Urothelium cell line (cell line): Measurements from ENCODE around the gene PITX3.

Source experiments
- DNase-seq: peaks from one replicate; pipeline ENCODE4 v3.0.0; 2011; ENCODE audit warnings: low spot score, mixed read lengths
- FAIRE-seq: peaks from 2 replicates; lab custom pipeline; 2011; peaks lifted over from hg19 to GRCh38; lab: Jason Lieb, UNC

PITX3 gene

GRCh38 chr10:102241444-102242117 lies at the start of gene PITX3:
PITX3 (minus strand) TSS chr10:102241512; CDS start chr10:102232080, 9,432 bp downstream.
- DNase-seq (peak; percentile 93), FAIRE-seq (peak; percentile 35)

GRCh38 chr10:102289840-102290239 lies 48.5 kb upstream of the PITX3 start:
- FAIRE-seq, result no peak
- no peak for DNase-seq

- FAIRE-seq, result no peak
- DNase-seq, result no peak
These were observed 48.0 kb upstream of the PITX3 start for GRCh38 chr10:102289356-102289755.

DNA sequence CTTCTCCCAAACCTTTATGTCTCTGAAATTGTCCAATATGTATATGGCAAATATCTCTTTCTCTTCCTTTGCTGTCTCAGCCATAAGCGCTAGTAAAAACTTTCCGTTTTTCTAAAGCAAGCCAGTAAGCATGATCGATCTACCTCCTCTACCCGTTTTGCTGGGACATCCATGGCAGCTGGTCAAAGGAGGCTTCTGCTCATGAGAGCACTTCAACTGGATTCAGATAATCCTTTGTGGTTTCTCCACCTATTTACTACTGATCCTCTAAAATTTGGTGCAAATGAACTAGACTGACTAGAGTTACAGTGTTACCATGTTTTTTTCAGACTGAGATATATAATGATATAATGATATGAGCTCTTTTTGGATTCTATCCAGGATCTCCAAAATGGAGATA lies 46.7 kb upstream of the PITX3 start:
- FAIRE-seq, result no peak

DNA sequence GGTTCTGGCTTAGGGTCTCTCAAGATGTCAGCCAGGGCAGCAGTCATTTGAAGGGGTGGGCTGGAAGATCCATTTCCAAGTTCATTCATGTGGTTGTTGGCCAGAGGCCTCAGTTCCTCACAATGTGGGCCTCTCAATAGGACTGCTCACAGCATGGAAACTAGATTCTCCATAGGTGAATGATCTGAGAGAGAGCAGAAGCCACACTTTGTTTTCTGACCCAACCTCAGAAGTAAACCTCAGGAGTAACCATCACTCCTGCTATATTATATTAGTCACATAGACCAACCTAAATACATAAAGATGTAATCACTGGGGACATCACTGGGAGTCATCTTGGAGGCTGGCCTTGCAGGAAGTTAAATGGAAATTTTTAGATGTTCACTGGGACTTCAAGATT lies 46.2 kb upstream of the PITX3 start:
- FAIRE-seq, result no peak
- DNase-seq, result no peak

More for the DNA sequence above, 46.7 kb upstream of the PITX3 start:
- DNase-seq, result no peak

DNA sequence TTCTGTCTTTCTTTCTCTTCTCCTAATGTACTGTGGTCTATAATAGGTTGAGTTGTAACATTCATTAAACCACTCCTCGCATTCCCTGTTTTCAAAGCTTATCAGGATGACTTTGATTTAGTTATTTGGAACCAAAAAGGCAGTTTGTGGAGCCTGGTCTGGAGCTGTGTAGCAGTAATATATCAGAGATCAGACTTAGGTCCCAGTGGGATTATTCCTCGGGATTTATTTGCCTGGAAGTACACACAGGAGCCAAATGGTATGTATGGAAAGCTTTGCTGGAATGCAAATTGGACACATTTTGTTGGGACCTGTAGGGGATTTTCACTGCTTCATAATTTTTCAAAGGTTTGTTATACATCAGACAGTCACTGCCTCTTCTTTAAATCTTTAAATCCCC lies 44.9 kb upstream of the PITX3 start:
- FAIRE-seq, result no peak
- DNase-seq, result no peak

GRCh38 chr10:102285133-102285532 lies 43.8 kb upstream of the PITX3 start:
- FAIRE-seq (no peak), DNase-seq (no peak)

DNA sequence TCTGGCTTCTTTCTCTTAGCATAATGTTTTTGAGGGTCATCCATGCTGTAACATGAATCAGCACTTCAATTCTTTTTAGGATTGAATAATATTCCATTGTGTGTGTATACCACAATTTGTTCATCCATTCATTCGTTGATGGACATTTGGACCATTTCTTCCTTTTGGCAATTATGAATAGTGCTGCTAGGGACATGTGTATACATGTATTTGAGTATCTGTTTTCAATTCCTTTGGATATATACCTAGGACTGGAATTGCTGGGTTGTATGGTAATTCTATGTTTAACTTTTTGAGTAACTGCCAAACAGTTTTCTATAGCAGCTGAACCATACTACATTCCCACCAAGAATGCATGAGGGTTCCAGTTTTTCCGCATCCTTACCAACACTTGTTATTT lies 43.2 kb upstream of the PITX3 start:
- DNase-seq (no peak), FAIRE-seq (no peak)

GRCh38 chr10:102283890-102284289 lies 42.6 kb upstream of the PITX3 start:
- FAIRE-seq (no peak), DNase-seq (no peak)

DNA sequence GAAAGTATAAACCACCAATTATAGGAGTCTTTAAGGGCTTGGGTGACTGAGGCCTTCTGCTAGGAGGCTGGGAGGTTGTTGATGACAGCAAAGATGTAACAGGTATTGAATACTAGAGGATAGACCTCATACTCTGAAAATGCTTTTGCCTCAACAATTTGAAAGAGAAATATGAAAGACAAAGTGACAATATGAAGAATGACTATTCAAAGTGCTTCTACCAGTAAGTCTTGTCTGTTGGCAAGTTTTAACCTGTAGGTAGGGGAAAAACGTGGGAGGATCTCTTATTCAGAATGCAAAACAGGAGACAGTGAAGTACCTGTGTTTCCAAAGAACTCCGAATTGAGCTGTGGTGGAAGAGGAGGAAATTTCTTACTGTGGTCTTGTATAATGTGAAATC lies 42.2 kb upstream of the PITX3 start:
- no peak for FAIRE-seq
- no peak for DNase-seq

DNA sequence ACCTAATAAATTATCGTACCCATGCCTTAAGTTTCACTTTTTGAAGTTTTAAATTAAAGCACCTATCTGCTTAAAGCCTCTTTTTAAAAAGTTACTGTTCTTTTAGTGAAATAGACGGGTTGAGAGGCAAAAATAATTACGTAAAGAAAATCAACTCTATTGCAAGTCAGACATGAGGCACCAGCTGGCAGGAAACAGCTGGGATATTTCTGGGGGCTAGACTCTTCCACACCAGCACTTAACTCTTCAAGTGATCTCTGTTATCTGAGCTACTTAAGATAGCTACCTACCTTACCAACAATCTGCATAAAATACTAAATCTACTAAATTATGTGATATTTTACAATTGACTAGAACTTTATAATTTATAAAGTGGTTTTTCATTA lies 39.8 kb upstream of the PITX3 start:
- DNase-seq (no peak), FAIRE-seq (no peak)

DNA sequence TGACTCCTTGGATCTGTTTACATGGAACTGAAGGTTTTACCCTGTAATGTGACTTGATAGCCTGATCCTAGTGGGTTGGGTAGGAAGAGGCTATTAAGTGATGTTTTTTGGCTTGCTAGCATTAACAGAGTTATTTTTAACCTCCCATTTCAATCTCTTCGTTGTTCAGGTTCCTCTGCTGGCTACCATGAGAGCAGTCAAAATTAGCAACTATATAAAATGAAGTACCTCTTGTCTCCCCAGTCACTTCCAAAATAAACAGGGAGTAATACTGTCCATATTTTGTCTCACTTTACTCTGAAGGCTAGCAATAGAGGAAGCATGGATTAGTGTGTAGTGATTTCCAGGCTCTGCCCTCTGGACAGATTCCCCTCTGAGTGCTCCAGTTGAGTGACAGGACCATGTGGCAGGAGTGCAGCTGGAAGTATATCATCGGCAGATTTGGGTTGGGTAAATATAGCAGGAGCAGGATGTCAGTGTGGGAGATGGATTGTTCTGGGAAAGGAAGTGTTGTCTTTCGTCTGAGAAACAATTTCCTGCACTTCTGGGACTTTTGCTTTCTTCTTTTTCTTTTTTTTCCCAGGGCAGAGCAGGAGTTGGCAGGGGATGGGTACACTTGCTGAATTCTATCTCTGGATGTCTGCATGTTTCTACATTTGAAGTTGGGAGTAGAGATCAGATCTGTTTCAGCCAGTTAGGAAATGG lies 39.2 kb upstream of the PITX3 start:
- DNase-seq, result no peak
- FAIRE-seq, result no peak

DNA sequence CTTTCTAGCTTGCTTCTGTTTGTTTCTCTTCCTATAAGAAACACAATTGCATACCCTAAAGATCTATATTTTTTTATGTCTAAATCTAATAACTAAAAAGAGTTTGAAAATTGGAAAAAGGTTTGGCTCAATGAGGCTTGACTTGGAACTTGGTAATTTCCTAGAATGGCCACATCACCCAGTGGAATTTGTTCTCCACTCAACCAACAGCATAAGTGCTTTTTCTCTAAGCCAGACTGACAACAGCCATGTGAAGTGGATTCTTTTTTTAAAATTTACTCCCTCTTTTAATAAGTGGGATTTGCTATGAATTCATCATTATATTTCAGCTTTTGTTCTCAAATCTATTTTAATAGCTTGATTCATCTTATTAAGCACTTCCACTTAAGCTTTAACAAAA lies 37.8 kb upstream of the PITX3 start:
- DNase-seq, result no peak
- FAIRE-seq, result no peak

- FAIRE-seq, result no peak
These were observed 34.0 kb upstream of the PITX3 start for GRCh38 chr10:102275343-102275742.

DNA sequence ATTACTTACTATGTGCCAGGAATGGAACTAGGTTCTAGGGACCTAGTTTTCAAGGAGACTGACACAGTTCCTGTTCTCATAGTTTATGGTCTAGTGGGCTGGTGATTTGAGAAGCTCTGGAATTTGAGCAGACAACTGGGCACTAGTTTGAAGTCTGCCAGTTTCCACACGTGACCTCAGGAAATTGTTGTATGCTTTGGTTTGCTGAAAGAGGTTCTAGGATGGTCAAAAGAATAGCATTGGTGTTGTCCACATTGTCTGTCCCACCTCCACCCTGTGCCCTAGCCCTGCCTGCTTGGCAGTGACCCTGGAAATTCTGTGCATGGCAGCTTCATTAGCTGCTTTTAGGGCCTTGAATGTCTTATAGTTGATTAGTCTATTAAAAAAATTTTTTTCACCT lies 32.8 kb upstream of the PITX3 start:
- no peak for FAIRE-seq
- DNase-seq, result no peak

More at GRCh38 chr10:102275343-102275742, 34.0 kb upstream of the PITX3 start:
- DNase-seq, result no peak

DNA sequence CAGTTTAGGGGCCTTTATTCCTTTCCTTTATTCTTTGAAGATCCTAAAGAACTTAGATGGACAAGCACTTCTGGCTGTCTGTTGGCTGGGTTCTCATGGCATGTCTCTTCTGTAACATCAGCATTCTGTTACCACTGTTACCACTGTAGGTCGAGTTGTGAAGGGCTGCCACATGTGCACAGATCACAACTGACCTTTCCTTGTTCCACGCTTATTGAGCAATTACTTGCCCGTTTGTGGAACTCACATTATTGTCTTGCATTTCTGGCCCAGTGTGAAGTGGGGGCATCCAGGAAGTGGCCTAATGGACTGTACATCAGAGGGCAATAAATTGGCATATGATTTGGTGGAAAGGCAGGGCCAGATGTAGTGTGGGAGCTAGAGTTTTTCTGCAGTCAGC lies 27.7 kb upstream of the PITX3 start:
- DNase-seq (no peak), FAIRE-seq (no peak)

DNA sequence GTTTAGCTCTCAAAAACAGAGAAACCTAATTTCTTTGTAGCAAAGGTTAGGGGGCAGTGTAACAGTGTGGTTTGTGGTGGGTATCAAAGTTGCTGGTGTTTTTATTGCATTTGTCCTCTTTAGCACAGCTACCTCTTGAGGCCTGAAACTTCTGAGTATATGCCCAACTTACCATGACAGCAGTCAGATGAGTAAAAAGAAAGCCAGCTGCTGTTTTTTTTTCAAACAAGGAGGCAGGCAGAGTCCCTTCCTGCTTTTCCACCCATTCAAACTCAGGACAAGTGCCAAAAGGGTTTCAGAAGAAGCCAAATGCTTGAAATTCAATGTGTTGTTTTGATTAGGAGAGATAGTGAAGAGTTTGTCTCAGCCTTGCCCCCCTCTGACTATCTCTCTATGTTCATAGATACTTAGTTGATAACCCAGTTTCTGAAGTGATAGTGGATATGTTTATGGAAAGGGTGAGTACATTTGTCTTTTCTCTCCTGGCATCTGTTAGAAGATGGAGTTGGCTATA lies 27.1 kb upstream of the PITX3 start:
- no peak for DNase-seq

DNA sequence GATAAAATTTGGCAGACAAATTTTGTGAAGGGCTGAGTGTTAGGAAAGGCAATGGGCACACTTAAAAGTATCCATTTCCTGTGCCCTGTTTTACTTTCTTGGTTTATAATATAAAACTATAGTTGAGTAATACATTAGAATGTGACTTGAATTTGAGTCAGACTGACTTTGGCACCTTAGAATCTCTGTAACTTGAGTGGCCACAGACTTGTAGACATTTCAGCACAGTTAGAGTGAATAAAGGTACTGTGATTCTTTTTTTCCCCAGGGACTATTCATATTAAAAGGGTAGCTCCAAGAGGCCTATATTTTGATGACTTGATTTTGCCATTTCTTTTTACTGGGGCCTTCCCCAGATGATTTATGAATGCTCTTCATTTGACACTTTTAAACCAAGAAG lies 26.4 kb upstream of the PITX3 start:
- no peak for DNase-seq
- no peak for FAIRE-seq

More for the DNA sequence above, 27.1 kb upstream of the PITX3 start:
- FAIRE-seq, result no peak

GRCh38 chr10:102266670-102267069 lies 25.4 kb upstream of the PITX3 start:
- no peak for FAIRE-seq
- no peak for DNase-seq

DNA sequence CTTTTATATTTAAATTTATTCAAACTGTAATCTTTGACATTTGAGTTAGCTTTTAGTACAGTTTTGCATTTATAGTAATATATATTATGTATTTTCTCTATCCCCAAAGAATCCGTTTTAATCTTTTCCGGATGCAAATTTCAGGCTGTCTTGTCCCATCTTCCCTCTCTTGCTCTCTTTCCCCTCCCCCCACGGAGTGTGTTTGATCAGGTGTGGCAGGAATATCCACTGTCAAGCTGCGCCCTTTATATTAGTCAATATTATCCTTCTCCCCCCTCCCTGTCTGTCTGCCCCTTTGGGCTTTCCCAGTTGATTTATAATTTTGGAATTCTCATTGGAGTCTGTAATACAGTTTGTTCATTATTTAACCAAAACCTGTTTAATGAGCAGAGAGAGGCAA lies 23.1 kb upstream of the PITX3 start:
- no peak for FAIRE-seq

GRCh38 chr10:102262744-102263370 lies 21.5 kb upstream of the PITX3 start:
- no peak for DNase-seq
- FAIRE-seq, result no peak

More for the DNA sequence above, 23.1 kb upstream of the PITX3 start:
- DNase-seq, result no peak

- DNase-seq (no peak), FAIRE-seq (no peak)
These were observed 20.5 kb upstream of the PITX3 start for GRCh38 chr10:102261842-102262241.
